HG03103 (cell line): Measurements from ENCODE around the gene HNRNPAB.

Source experiments
- ATAC-seq: cut with Tn5 transposase; IDR thresholded peaks from one replicate; pipeline ENCODE4 v1.9.1; 2021; ENCODE audit warnings: low read depth; ENCODE audit not compliant: unreplicated experiment

HNRNPAB gene

DNA sequence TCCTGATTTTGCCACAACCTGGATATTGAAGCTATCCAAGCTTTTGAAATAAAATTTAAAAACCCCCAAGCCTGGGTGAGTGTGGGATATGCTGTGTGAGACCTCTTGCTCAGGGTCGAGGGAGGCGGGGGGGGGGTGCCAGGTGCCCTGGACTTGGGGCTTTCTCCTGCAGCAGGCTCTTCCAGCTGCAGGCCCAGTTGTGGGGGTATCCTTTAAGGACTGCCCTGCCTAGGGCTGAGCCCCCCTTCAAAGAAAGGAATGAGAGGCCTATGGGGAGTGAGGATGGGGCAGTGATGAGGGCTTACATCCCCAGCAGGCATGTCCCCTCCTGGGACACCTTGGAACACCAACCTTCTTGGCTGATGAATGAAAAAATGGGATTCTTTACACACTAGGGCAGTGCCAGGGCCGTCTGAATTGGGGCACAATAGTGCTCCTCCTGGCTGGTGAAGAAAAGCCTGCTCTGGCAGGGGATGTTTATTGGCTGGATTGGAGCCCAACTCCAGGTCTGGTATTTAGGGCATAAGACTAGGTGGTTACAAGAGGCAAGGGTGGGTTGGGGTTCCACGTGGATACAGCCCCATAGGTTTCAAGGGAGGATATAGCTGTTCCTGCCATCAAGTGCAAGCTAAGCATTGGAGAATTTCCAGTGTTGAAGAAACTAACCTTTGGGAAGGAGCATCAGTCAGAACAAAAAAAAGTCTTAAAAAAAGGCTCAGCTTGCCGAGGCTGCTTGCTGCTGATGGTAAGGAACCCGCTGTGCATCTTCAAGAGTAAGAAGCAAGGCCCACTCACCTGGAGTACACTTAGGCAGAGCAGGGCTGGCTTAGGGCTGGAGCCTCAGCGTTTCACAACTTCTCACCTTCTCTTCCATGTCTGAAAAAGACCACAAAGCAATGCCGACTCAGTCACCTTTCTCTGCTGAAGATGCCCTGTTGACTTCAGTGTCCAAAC, 7.0 kb downstream of the HNRNPAB start:
- ATAC-seq: no peak

DNA sequence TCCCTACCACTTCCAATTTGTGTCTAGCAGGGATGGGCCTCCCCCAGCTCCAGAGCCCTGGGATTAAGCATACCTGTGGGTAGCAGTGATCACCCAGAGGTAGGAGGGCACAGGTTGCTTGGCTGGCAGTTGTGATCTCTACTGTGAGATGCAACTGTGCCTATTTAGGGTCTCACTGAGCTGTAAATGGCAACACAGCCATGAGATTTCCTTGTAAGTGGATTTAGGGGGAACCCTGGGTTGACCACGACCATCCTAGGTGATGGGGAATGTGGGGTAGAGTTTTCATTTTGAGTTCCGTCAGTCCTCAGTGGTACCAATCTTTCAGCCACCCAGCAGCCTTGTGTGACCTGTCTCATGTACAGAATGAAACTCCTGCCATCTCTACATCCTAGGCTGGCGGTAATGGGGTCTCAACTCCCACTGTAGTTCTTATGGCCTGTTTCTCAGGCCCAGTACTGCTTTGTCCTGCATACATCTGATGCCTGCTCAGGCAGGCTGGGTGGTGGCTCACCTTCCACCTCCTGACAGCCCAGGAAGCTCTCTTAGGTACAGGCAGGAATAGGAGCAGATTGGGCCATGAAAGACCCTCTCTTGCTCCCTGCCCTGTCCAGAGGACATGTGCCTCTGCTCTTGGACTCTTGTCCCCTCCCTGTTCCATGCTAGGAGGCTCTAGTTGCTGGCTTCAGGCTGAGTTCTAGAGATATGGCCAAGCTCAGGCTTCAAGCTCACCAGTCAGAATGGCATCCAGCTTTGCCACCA, 8.1 kb downstream of the HNRNPAB start:
- ATAC-seq: no peak

DNA sequence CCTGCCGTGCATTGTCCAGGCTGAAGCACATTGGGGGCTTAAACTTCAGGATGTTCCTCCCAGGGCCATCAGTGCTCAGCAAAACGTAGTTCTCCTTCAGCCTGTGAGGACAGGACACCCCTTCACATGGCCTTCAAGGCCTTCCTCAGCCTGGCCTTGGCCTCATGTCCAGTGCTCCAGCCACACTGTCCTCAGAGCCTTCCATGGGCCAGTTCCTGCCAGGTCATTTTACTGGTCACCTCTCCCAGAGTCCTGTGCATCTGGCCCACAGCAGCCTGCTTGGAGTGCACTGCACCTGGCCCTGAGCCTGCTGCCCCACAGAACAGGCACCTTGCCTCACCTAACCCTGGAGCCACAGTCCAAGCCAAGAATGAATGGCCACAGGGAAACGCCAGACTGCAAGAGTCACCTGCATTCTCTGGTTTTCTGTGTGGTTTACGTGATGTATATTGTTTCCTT, 8.7 kb downstream of the HNRNPAB start:
- no peak for ATAC-seq

DNA sequence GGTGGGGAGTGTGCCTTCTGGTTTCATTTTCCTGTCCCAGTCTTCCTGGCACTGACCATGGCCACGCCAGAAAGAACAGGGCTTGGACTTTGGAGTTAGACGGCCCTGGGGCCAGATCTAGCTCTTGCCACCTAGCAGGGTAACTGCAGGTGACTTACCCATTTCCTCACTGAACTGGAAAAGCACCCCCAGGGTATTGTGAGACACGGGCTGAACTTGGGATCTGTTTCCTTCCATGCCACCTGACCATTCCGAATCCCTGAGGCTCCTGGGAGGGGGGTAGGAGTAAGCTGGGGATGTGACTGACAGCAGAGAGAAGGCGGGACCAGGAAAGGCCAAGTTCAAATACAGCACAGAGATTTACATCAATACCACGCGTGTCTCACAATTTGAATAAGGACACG, 9.4 kb downstream of the HNRNPAB start:
- no peak for ATAC-seq

DNA sequence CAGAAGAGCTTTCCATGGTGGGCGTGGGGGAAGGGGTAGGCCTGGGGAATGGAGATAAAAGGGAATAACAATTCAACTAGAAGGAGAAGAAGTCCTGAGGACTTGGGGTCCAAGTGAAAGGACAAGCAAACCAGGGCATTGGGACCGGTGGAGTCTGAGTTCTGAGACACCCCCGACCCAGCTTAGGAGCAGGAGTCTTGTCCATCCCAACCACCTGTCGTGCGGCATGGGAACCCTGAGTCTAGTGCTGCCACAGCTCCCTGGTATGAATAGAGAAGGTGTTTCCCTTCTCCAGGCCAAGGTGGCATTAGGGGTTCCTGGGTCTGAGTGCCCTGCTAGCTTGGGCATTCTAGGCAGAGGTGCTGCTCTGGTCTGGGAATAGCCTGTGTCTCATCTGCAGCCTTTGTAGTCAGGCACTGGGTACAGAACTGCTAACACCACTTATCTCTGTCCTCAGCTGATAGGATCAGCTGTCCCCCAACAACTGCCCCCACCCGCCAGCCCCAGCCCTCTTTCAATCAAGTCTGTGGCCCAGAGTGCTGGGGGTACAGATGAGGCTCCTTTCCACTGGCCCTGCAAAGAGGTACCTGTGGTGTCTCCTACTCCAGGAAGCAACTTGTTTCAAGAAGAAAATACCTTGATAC, 9.9 kb downstream of the HNRNPAB start:
- ATAC-seq: no peak

DNA sequence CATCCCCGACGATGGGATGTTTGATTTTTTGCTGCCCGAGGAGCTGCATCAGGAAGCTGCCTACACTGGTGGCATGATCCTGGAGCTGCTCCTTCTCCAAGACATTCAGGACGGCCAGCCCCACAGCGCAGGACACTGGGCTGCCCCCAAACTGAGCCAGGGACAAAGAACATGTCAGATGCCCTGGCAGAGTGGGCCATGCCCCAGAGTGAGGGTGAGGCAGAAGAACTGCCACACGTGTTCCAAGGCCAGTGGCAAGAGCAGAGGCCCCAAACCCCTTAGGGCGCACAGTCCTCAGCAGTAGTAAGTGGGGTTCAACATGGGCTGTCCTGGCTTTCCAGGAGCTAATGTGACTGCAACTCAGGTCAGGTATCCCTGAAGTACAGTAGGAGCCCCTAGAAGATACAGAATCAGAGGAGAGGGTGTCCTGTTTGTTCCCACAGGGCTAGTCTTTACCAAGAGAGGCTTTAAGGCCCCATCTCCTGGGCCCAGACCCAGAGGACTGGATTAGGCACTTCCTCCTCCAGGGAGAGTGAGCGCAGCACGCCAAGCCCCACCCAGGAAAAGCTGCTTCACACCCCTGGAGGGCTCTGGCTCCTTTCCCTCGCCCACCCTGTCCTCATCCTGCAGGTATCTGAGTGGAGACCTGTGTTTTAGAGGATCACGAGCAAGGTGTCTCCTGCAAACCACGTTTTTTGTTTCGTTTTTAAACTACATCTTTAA, 11.1 kb downstream of the HNRNPAB start:
- no peak for ATAC-seq

DNA sequence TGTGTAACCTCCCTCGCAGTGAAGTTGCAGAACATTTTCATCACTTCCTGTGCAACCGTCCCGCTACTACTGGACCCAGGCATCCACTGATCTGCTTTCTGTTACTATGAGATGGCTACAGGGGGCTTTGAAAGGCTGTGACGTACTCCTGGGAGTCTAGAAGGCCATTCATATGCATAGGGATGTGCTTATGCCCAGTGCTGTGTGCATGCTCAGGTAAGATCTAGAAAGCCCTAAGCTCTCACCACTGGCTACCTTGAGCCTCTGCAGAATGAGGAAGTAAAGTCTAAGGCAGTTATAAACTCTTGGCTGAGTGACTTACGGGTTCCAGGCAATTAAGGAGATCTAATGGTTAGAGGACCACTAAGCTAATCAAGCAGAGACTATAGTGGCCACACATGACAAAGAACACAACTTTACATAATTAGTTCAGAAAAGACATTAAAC, 11.8 kb downstream of the HNRNPAB start:
- ATAC-seq: no peak

DNA sequence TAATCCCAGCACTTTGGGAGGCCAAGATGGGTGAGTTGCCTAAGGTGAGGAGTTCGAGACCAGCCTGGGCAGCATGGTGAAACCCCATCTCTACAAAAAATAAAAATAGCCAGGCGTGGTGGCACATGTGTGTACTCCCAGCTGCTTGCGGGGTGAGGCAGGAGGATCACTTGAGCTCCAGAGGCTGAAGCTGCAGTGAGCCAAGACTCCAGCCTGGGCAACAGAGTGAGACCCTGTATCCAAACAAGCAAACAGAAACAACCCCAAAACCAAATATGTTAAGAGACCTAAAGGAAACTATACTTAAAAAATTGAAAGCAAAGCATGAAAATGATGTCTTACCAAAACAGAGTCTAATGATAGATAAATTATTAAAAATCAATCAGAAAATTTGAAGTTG, 12.4 kb downstream of the HNRNPAB start:
- ATAC-seq: no peak

DNA sequence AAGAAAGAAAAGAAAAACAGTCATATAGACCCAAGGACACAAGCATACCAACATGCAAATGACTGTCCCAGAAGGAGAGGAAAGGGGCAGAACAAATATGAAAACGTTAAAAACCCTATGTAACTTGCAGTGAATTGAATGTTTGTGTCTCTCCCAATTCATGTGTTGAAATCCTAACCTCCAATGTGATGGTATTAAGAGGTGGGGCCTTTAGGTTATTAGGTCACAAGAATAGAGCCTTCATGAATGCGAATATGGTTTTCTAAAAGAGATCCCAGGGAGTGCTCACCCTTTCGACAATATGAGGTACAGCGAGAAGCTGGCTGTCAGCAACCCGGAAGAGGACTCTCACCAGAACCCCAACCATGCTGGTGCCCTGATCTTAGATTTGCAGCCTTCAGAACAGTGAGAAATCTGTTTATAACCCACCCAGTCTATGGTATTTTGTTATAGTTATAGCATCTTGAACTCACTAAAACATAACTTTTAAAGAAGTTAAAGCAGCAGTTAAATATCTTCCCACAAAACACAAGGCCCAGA, 14.0 kb downstream of the HNRNPAB start:
- ATAC-seq: no peak

DNA sequence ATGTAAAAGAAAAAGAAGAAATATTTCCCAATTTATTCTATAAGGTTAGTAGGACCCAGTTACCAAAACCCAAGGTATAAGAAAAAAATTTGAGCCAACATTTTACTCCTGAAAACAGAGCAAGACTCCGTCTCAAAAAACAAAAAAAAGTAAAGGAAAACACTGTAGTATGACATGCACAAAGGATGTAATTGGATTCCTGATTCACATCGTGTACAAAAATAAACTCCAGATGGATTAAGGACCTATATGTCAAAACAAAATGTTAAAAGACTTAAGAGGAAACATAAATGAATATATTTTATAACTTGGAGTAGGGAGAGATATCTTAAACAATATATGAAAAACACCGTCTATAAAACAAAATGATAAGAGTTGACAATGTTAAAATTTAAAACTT, 14.5 kb downstream of the HNRNPAB start:
- ATAC-seq: no peak

DNA sequence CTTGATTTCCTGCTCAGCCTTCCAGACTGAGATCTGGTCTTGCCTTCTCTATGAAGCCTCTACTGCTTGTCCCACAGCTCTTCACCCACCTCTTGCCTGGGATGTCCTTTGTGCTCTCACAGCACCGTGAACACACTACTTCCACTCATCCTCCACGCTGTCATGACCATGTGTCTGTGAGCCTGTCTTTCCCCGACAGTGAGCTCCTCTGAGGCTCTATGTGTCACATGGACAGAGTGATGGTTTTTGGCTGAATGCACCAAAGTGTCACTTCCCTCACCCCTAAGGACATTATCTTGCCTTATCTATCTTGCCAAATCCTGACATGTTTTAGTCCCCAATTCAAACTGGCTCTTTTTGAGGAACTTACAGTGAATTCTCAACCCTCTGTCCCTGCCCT, 16.9 kb downstream of the HNRNPAB start:
- no peak for ATAC-seq

DNA sequence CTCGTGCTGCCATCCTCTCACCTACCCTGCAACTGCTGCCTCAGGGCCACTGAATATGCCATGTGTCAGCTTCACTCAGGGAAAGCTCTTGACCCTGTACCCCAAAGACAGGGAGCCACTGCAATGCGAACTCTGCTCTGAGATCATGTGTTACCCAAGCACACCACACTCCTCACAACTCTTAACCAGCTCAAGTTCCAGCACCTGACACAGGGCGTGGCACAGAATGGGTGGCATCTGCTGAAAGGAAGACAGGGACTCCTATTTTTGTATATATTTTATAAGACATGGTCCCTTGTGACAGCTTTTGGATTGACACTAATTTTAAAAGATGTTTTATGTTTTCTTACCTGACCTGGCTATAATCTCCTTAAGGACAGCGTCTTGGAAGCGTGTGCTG, 17.5 kb downstream of the HNRNPAB start:
- no peak for ATAC-seq

DNA sequence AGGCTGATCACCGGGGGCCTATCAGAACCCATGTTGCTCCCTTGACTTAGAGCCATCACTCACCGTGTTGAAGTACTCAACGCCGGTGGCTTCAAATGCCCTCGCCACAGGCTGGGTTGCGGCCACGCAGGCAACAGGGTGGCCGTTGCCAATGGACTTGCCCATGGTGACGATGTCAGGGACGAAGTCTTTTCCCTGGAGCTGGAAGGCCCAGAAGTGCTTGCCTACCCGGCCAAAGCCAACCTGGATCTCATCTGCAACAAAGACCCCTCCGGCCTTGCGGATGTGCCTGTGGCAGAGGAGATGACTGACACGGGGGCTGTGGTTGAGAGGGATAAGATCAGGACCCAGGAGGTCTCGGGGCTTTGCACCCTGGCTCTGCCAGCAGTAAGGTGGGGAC, 18.0 kb downstream of the HNRNPAB start:
- ATAC-seq: no peak

DNA sequence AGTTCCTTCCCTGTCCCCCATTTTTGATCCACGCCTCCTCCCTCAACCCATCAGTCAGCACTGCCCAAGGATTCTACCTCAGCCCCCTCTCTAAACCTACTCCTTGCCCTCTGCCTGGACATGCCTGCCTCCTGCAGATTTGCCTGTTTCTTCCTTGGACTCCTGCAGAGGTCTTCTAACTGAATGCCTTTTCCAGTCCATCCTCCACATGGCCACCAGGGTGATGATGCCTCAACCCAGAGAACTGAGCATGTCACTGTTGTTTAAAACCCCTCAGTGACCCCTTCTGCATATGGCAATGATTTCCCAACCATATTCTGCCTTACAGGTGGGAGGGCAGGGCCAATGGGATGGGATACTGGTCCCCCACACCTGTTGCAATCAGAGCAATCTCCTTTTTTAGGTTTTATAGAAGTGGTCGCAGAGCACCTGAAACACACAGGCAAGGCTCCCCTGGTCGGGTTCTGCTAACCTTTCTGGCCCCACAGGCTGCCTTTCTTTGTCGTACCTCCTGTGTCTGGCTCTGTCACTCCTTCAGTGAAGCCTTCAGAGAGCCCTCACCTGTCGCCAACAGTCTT, 19.0 kb downstream of the HNRNPAB start:
- no peak for ATAC-seq

DNA sequence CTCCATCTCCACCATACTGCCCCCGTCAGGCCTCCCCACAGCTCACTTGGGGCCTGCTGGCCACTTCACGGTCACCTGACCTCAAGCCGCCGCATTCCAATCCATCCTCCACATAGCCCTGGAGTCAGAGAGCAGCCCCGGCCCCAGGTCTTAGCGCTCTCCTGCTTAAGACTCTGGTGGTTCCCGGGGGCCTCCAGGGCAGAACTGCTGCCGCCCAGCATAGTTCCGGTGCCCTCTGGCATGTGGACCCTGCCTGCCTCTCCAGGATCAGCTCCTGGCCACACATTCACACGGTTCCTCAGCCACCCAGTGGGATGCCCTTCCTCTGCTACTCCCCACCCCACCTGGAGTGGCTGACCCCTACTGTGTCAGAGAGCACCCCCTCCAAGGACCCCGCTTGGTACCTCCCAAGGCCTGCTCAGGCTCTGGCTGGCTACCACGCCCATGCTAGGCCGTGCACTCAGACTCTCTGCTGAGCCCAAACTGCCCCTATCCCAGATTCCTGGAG, 19.5 kb downstream of the HNRNPAB start:
- no peak for ATAC-seq

DNA sequence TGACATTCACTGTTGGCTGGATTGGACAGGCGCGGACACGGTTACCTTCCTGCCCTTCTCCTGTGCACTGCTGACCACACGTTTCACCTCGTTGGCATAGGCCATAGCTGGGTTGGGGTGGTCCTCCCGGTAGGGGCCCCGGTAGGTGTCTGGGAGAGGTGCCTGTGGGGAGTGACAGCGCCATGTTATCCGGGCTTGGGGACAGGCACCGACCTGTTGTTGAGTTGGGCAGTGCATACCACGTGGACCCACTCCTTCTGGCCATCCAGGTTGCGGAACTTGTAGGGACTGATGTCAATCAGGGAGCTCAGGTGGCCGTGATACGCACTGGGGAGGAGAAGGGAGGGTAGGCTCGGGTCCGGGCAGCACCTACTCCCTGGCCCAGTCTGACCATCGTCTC, 20.1 kb downstream of the HNRNPAB start:
- no peak for ATAC-seq

DNA sequence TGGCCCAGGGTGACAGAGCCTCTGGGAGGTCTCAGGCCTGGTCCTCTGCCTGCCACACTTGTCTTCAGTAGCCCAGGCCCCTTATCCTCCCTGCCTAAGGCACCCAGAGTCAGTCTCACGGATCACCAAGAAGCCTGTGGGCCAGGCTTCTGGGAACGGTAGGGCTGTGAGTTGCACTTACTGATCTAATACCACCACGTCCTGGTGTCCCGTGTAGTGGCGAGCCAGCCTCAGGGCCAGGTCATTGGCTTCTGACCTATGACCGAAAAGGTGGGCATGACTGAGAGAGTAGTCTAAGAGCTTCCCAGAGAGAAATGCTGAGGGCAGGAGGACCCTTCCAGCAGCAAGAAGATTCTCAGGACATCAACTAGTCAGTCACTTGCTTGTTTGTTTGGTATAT, 20.8 kb downstream of the HNRNPAB start:
- ATAC-seq: no peak

DNA sequence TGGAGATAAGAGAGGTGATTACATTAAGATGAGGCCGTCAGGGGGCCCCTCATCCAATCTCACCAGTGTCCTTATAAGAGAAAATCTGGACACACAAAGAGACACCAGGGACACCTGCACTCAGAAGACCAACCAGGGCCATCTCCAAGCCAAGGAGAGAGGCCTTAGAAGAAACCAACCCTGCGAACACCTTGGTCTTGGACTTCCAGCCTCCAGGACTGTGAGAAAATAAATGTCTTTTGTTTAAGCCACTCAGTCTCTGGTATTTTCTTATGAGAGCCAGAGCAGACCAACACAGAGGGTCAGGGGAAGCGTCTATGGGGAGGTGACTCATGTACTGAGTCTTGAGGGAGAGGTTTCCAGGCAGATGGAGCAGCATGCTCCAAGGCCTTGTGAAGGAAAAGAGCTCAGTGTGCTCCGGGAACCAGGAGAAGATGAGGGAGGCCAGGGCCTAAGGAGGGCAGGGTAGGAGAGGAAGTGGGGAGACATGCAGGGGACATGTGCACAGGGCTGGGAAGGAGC, 22.9 kb downstream of the HNRNPAB start:
- no peak for ATAC-seq

DNA sequence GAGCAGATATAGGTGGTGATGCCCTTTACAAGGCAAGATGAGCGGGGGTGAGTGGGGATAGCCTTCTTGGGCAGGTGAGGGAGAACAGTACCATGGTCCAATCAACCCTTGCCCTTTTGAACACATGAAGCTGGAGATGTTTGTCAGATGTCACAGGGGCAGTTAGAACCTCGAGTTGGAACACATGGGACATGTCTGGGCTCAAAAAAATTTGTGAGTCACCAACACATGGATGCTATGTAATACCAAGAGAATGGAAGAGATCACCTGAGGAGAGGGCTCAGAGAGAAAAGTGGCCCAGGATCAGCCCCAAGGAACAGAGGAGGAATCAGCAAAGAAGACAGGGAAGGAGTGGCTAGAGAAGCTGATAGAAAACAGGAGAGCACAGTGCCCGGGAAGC, 23.6 kb downstream of the HNRNPAB start:
- ATAC-seq: no peak
